ENCODE data around the gene OR52E8.

OR52E8 gene

DNA sequence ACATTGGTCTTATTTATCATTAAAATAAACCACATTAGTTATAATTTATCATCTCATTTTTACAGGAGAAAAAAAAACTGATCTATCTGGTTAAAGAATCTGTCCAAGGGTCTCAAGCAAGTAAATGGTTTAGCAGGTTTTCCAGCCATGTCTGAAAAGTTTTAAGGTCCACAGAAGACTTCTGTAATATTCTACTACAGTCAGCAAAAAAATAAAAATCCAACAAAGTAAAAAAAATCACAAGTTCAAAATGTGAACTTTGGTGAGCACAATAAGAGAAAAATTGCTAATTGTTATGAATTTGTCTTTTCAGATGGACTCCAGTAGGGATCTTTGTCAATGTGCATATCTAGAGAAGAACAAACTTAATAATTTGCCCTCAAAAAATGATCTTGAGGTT is 24.3 kb upstream of the OR52E8 start:
- no peak for TF ChIP-seq CTCF (IDR thresholded peaks at IDR 0.05; ENCODE audit: control extremely low read depth, extremely low read depth, low read depth, missing control alignments)
- POLR2A ChIA-PET, result no interaction called here
- DNase-seq (ENCODE audit: extremely low spot score), result no peak
- CTCF ChIA-PET, result no interaction called here

DNA sequence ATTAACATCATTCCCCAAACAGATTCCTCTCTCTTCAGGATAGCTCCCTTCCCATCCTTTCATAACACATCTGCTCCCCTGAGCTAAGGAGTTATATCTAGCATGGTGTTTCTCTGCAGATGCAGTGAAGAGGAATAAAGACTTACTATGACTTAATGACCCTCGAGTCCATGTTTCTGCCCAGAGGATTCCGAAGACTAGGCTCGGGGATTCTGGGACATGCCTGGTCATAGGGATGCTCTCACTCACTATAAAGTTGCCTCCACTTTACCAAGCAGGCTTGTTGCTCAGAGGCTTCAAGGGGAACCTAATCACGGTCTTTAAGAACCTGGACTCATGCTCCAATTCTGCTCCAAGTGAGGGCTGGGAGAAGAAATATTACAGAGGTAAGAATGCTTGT is 22.8 kb upstream of the OR52E8 start, which contains the start of gene OR52E4:
Gene OR52E4 (plus strand): TSS at position 301 of the 400 bp plus-strand sequence. CDS start 3,664 bp downstream, outside the sequence.
- ChIA-PET CTCF (interaction anchor here (1.1 kb wide), 1 partner anchor 9 kb away, joined by 3 read pairs; no protein-coding TSS in a partner anchor), POLR2A (no interaction called here)
- no peak for DNase-seq (ENCODE audit: extremely low spot score)
- no peak for TF ChIP-seq CTCF (IDR thresholded peaks at IDR 0.05; ENCODE audit: control extremely low read depth, extremely low read depth, low read depth, missing control alignments)

- TF ChIP-seq CTCF (IDR thresholded peaks at IDR 0.05; ENCODE audit: control extremely low read depth, extremely low read depth, low read depth, missing control alignments), result no peak
- DNase-seq (ENCODE audit: extremely low spot score), result no peak
- CTCF ChIA-PET, result interaction anchor here (2.4 kb wide), 1 partner anchor 12 kb away, joined by 6 read pairs; no protein-coding TSS in a partner anchor
- POLR2A ChIA-PET, result no interaction called here
Observed at GRCh38 chr11:5878564-5878963, 21.1 kb upstream of the OR52E8 start.

DNA sequence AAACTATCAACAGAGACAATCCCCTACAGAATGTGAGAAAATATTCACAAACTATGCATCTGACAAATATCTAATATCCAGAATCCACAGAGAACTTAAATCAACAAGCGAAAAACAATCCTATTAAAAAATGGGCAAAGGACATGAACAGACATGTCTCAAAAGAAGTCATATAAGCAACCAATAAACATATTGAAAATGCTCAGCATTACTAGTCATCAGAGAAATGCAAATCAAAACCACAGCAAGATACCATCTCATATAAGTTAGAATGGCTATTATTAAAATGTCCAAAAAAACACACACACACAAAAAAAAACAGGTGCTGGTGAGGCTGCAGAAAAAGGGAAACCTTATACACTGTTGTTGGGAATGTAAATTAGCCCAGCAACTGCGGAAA is 8.3 kb upstream of the OR52E8 start:
- no peak for DNase-seq (ENCODE audit: extremely low spot score)
- TF ChIP-seq CTCF (IDR thresholded peaks at IDR 0.05; ENCODE audit: control extremely low read depth, extremely low read depth, low read depth, missing control alignments), result no peak
- ChIA-PET CTCF (no interaction called here), POLR2A (no interaction called here)

- no peak for DNase-seq (ENCODE audit: extremely low spot score)
- ChIA-PET CTCF (no interaction called here), POLR2A (no interaction called here)
- no peak for TF ChIP-seq CTCF (IDR thresholded peaks at IDR 0.05; ENCODE audit: control extremely low read depth, extremely low read depth, low read depth, missing control alignments)
Observed at GRCh38 chr11:5851002-5851401, 6.5 kb downstream of the OR52E8 start.

DNA sequence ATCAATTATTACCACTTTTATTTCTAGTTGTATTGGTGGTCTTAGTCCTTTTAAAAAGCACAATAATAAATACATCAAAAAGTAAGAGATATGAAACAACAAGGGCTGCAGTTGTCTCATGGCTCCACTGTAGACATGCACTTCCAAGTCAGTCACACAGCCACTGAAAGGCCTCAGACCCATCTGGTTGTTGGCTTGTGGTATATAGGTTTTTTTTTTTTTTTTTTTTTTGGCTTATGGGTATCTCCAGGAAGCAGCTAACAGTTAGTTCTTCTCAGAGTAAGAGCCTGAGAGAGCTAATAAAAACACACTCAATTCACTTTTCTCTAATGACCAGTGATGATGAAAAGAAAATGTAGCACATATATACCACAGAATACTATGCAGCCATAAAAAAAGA is 9.8 kb downstream of the OR52E8 start:
- POLR2A ChIA-PET, result no interaction called here
- CTCF ChIA-PET, result no interaction called here
- DNase-seq (ENCODE audit: extremely low spot score), result no peak
- TF ChIP-seq CTCF (IDR thresholded peaks at IDR 0.05; ENCODE audit: control extremely low read depth, extremely low read depth, low read depth, missing control alignments), result no peak

DNA sequence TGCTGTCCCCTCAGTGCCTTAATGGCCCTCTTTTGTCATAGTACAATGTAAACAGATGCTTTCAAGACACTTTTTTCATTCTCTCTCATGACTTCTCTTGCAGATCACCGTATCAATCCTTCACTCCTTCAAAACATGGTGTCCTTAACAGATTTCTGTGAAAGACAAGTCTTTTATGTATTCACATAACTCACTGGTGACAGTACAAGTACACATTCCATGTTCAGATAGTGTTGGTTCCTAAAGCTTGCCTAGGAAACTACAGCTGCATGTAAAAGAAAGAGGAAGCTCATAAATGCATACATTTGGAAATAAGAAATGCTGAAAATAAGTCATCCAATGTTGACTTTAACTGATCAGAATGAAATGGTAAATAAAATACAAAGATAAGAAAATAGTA is 10.8 kb downstream of the OR52E8 start:
- no peak for TF ChIP-seq CTCF (IDR thresholded peaks at IDR 0.05; ENCODE audit: control extremely low read depth, extremely low read depth, low read depth, missing control alignments)
- ChIA-PET POLR2A (no interaction called here), CTCF (no interaction called here)
- no peak for DNase-seq (ENCODE audit: extremely low spot score)

All from GM10248 (cell line).